HG02588 (cell line): ENCODE data around the gene S100A16.
"Not testable (repeated sequence)": the region's sequence is repeated elsewhere in the genome, so short reads cannot be mapped to it uniquely, and the experiment has no call there.

Source experiments
- ATAC-seq: cut with Tn5 transposase; IDR thresholded peaks from one replicate; pipeline ENCODE4 v1.9.1; 2021; ENCODE audit warnings: mild to moderate bottlenecking, moderate library complexity; ENCODE audit not compliant: unreplicated experiment

The S100A16 gene

GRCh38 chr1:153565529-153566374, 47.2 kb downstream of the S100A16 start, which contains the start of gene S100A2:
Gene S100A2, minus strand, starts transcription at chr1:153565844. Its CDS starts 1,967 bp downstream, at chr1:153563877.
- no peak for ATAC-seq

DNA sequence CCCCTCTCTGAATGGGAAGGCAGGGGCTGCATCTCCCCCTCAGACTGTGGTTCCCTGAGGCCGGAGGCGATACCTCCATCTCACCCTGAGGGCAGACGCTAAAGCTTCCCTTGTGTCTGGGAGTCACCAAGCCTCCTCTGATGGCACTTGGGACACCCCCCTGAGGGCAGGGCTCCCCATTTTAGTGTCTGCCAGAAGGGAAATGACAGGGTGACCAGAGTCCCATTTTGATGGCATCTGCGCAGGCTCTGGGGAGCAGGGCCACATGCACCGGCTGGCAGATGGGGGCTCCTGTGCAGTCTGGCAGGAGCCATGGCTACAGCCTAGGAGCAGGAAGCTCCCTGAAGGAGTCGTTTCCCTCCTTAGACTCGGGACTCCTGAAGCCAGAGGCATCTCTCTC, 48.9 kb downstream of the S100A16 start:
- no peak for ATAC-seq

DNA sequence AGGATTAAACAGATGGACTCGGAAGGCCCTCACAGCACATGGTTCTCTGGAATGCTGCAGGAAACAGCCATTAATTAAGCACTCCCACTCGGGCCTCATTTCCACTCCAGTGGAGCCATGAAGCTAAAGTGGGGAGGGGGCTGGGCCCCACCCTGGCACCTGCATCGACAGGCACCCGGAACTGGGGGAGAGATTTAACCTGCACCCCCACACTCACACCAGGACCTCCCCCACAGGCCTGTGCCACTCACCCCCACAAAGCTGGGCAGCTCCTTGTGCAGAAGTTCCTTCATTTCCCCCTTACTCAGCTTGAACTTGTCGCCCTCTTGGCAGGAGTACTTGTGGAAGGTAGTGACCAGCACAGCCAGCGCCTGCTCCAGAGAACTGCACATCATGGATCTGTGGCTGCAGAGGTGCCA, 49.4 kb downstream of the S100A16 start:
- no peak for ATAC-seq

- not testable (repeated sequence) for ATAC-seq
Observed at GRCh38 chr1:153562021-153562420, 50.9 kb downstream of the S100A16 start.

DNA sequence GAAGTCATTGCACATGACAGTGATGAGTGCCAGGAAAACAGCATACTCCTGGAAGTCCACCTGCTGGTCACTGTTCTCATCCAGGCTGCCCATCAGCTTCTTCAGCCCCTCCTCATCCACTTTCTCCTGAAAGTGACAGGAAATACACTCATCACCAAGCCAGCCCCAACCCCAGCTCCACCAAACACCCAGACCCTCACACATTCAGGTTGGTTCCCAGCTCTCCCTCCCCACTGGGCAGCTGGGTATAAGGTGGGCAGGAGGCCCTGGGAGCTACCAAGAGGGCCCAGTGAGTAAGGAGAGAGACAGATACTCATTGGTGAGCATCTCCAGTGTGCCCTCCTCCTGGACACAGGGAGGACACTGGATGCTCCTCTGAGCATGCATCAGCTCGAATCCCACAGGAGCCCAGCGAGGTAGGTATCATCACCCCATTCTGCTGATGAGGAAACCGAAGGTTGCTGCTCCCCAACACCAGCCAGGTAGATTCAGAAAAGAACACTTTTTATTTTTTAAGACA, 51.4 kb downstream of the S100A16 start:
- ATAC-seq: no peak

- ATAC-seq: no peak
Observed at GRCh38 chr1:153560771-153561465, 52.0 kb downstream of the S100A16 start.

DNA sequence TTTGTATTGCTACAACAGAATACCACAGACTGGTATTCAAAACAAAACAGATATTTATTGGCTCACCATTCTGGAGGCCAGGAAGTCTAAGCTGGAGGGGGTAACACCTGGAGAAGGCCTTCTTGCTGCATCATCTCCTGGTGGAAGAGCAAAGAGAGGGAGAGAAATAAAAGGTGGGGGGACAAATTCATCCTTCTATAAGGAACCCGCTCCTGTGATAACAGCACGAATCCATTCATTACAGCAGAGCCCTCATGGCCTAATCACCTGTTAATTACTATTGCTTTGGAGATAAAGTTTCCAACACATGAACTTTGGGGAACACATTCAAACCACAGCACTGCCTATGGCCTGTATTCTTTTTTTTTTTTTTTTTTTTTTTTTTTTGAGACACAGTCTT, 52.7 kb downstream of the S100A16 start:
- no peak for ATAC-seq

DNA sequence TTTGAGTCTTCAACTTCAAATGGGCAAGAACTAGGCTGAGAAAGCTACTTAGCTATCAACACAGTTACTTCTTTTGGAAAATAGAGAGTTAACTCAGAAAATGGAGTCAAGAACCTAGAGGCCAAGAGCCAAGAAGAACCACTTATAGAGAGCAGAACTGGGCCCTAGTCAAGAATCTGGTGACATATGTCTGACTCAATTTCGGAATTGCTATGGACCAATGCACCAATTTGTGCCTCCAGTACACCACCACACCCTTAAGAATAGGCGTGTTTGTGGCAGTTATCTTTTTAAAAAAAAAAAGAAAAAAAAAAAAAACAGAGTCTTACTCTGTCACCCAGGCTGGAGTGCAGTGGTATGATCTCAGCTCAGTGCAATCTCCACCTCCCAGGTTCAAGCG, 55.1 kb downstream of the S100A16 start:
- no peak for ATAC-seq
